Measurements from ENCODE around the gene AKNA. TPM values are rescaled to one million over a fixed set of nuclear protein-coding genes. Genes with fewer than 3 reads are reported as not detected.

AKNA gene
- total RNA-seq, 1 donor from 2014 or later = 43.1 TPM

- no peak for DNase-seq (ENCODE audit: low spot score)
- peaks cover 39% of the 10 kb centered on the region for H3K4me1 Mint-ChIP-seq (ENCODE audit: low read depth)
- H3K36me3 Mint-ChIP-seq (ENCODE audit: low read depth) = peaks cover 1% of the 10 kb centered on the region
- peak overlapping the region; percentile 95 for H3K4me3 Mint-ChIP-seq (ENCODE audit: unreplicated experiment)
- H3K27ac Mint-ChIP-seq (ENCODE audit: unreplicated experiment) = peak overlapping the region; percentile 97
- H3K27me3 Mint-ChIP-seq (ENCODE audit: low read depth) = no peaks in the 10 kb centered on the region
- no peak for TF ChIP-seq CTCF (IDR thresholded peaks at IDR 0.05)
- no peaks in the 10 kb centered on the region for H3K9me3 Mint-ChIP-seq (ENCODE audit: low read depth)
These were observed 10.2 kb upstream of the AKNA start for GRCh38 chr9:114397848-114398605.

GRCh38 chr9:114397219-114397847 lies 9.6 kb upstream of the AKNA start:
- no peaks in the 10 kb centered on the region for H3K27me3 Mint-ChIP-seq (ENCODE audit: low read depth)
- peak overlapping the region; percentile 95 for H3K4me3 Mint-ChIP-seq (ENCODE audit: unreplicated experiment)
- H3K9me3 Mint-ChIP-seq (ENCODE audit: low read depth) = no peaks in the 10 kb centered on the region
- H3K27ac Mint-ChIP-seq (ENCODE audit: unreplicated experiment) = peak overlapping the region; percentile 97
- DNase-seq (ENCODE audit: low spot score) = no peak
- H3K4me1 Mint-ChIP-seq (ENCODE audit: low read depth) = peaks cover 44% of the 10 kb centered on the region
- H3K36me3 Mint-ChIP-seq (ENCODE audit: low read depth) = peaks cover 1% of the 10 kb centered on the region
- no peak for TF ChIP-seq CTCF (IDR thresholded peaks at IDR 0.05)

GRCh38 chr9:114396558-114397218 lies 8.9 kb upstream of the AKNA start:
- Mint-ChIP-seq H3K9me3 (ENCODE audit: low read depth) (no peaks in the 10 kb centered on the region), H3K36me3 (ENCODE audit: low read depth) (peaks cover 1% of the 10 kb centered on the region), H3K27ac (ENCODE audit: unreplicated experiment) (peak overlapping the region; percentile 97), H3K4me3 (ENCODE audit: unreplicated experiment) (peak overlapping the region; percentile 95), H3K27me3 (ENCODE audit: low read depth) (no peaks in the 10 kb centered on the region), H3K4me1 (ENCODE audit: low read depth) (peaks cover 44% of the 10 kb centered on the region)
- TF ChIP-seq CTCF (IDR thresholded peaks at IDR 0.05) = no peak
- no peak for DNase-seq (ENCODE audit: low spot score)

- Mint-ChIP-seq H3K27me3 (ENCODE audit: low read depth) (no peaks in the 10 kb centered on the region), H3K36me3 (ENCODE audit: low read depth) (peaks cover 1% of the 10 kb centered on the region), H3K27ac (ENCODE audit: unreplicated experiment) (peak overlapping the region; percentile 97), H3K4me1 (ENCODE audit: low read depth) (peaks cover 45% of the 10 kb centered on the region), H3K4me3 (ENCODE audit: unreplicated experiment) (peak overlapping the region; percentile 95), H3K9me3 (ENCODE audit: low read depth) (no peaks in the 10 kb centered on the region)
- no peak for TF ChIP-seq CTCF (IDR thresholded peaks at IDR 0.05)
- DNase-seq (ENCODE audit: low spot score) = no peak
These were observed 8.0 kb upstream of the AKNA start for GRCh38 chr9:114395768-114396167.

GRCh38 chr9:114395334-114395617 lies 7.5 kb upstream of the AKNA start:
- no peak for TF ChIP-seq CTCF (IDR thresholded peaks at IDR 0.05)
- peak overlapping the region; percentile 97 for H3K27ac Mint-ChIP-seq (ENCODE audit: unreplicated experiment)
- peaks cover 50% of the 10 kb centered on the region for H3K4me1 Mint-ChIP-seq (ENCODE audit: low read depth)
- DNase-seq (ENCODE audit: low spot score) = no peak
- H3K9me3 Mint-ChIP-seq (ENCODE audit: low read depth) = no peaks in the 10 kb centered on the region
- H3K36me3 Mint-ChIP-seq (ENCODE audit: low read depth) = peaks cover 1% of the 10 kb centered on the region
- H3K4me3 Mint-ChIP-seq (ENCODE audit: unreplicated experiment) = peak overlapping the region; percentile 41
- no peaks in the 10 kb centered on the region for H3K27me3 Mint-ChIP-seq (ENCODE audit: low read depth)

All from chondrocyte (in vitro differentiated cells).